OCI-LY7 (cell line): ENCODE data around the gene CLEC3B. TPM values are rescaled to one million over a fixed set of nuclear protein-coding genes. Genes with fewer than 3 reads are reported as not detected.

Experiments used
- BruUV-seq: library from RNA; stranded (reverse); fragments of 400-500 nt; replicated peaks from 2 replicates; lab custom pipeline; 2021; lab: Mats Ljungman, UMichigan
- CTCF ChIA-PET: fragments of 300-600 bp; sonication (Branson Sonifier 250); formaldehyde crosslinking; loops from one replicate; lab custom pipeline; 2022; ENCODE audit warnings: antibody characterized with exemption; ENCODE audit not compliant: unreplicated experiment; lab: Charles Lee
- POLR2A ChIA-PET: fragments of 300-600 bp; sonication (Branson Sonifier 250); formaldehyde crosslinking; loops from one replicate; lab custom pipeline; 2022; ENCODE audit warnings: antibody characterized with exemption; lab: Charles Lee
- DNase-seq: peaks from one replicate; pipeline ENCODE4 v3.0.0-alpha.2; 2015; ENCODE audit warnings: low spot score
- H2AFZ ChIP-seq: fragments of 200-600 bp; sonication (generic), shearing (Covaris generic); 2 replicates; pipeline ENCODE4 v1.6.1; 2014; ENCODE audit warnings: mild to moderate bottlenecking, antibody characterized with exemption, low read length, moderate library complexity
- H3K27ac ChIP-seq: fragments of 200-600 bp; sonication (generic); 2 replicates; pipeline ENCODE4 v1.5.1; 2014; ENCODE audit warnings: mixed run types, low read depth, mild to moderate bottlenecking, moderate library complexity, low read length, inconsistent platforms; ENCODE audit not compliant: poor library complexity, severe bottlenecking
- H3K36me3 ChIP-seq: fragments of 200-600 bp; sonication (generic); 2 replicates; pipeline ENCODE4 v1.6.1; 2014; ENCODE audit warnings: mild to moderate bottlenecking, antibody characterized with exemption, low read length, moderate library complexity, mixed read lengths; ENCODE audit not compliant: insufficient read depth
- H3K4me1 ChIP-seq: fragments of 200-600 bp; sonication (generic); 2 replicates; pipeline ENCODE4 v1.5.1; 2014; ENCODE audit warnings: mild to moderate bottlenecking, low read length; ENCODE audit not compliant: insufficient read depth, poor library complexity, severe bottlenecking
- H3K4me2 ChIP-seq: fragments of 200-600 bp; sonication (generic); 2 replicates; pipeline ENCODE4 v1.6.1; 2014; ENCODE audit warnings: mild to moderate bottlenecking, low read length
- H3K4me3 ChIP-seq: fragments of 200-600 bp; sonication (generic); 2 replicates; pipeline ENCODE4 v1.5.1; 2014; ENCODE audit warnings: mild to moderate bottlenecking, low read depth, low read length; ENCODE audit not compliant: poor library complexity, severe bottlenecking
- H3K79me2 ChIP-seq: fragments of 200-600 bp; sonication (generic); 2 replicates; pipeline ENCODE4 v1.6.1; 2016; ENCODE audit warnings: low read depth, mild to moderate bottlenecking, low read length, moderate library complexity, mixed read lengths; ENCODE audit not compliant: insufficient read depth
- H3K9me2 ChIP-seq: fragments of 200-600 bp; sonication (generic); 2 replicates; pipeline ENCODE4 v1.6.1; 2016; ENCODE audit warnings: mild to moderate bottlenecking, low read length, mixed read lengths; ENCODE audit not compliant: insufficient read depth
- H3K9me3 ChIP-seq: fragments of 200-600 bp; sonication (generic); 2 replicates; pipeline ENCODE4 v1.6.1; 2014; ENCODE audit warnings: mild to moderate bottlenecking, mixed run types, low read length, mixed read lengths
- H4K20me1 ChIP-seq: fragments of 200-600 bp; sonication (generic); 2 replicates; pipeline ENCODE4 v1.6.1; 2014; ENCODE audit warnings: mild to moderate bottlenecking, antibody characterized with exemption, low read length, moderate library complexity, mixed read lengths; ENCODE audit not compliant: insufficient read depth
- EZH2phosphoT487 ChIP-seq: fragments of 200-600 bp; sonication (generic); IDR thresholded peaks from 2 replicates; pipeline ENCODE4 v1.6.1; 2018; ENCODE audit warnings: low read depth, borderline replicate concordance, mild to moderate bottlenecking, mixed run types, antibody characterized with exemption, low read length, moderate library complexity, mixed read lengths
- intact Hi-C: fragments of 100-400 bp; cut with micrococcal nuclease; formaldehyde crosslinking; loops from one replicate; pipeline ENCODE4 v1.10.0; 2022; ENCODE audit not compliant: unreplicated experiment
- total RNA-seq, 2 experiments: library from RNA; depleted of rRNA in 1 of 2; stranded (reverse); fragments of >200 nt in 1 of 2; shearing (Covaris generic) in 1 of 2; gene quantifications; 2 replicates each; pipeline ENCODE4 v1.2.3, GENCODE V29; 2014 to 2022
- TF ChIP-seq, protein P1 (sequence below): fragments of 200-600 bp; sonication (generic); conservative IDR thresholded peaks from 2 replicates; pipeline ENCODE4 v1.5.1; 2014; ENCODE audit warnings: mild to moderate bottlenecking, antibody characterized with exemption, low read length, moderate library complexity, mixed read lengths

Gene CLEC3B
- total RNA-seq, 2 experiments from 2014 or later = 1.3 TPM; not detected in 1

DNA sequence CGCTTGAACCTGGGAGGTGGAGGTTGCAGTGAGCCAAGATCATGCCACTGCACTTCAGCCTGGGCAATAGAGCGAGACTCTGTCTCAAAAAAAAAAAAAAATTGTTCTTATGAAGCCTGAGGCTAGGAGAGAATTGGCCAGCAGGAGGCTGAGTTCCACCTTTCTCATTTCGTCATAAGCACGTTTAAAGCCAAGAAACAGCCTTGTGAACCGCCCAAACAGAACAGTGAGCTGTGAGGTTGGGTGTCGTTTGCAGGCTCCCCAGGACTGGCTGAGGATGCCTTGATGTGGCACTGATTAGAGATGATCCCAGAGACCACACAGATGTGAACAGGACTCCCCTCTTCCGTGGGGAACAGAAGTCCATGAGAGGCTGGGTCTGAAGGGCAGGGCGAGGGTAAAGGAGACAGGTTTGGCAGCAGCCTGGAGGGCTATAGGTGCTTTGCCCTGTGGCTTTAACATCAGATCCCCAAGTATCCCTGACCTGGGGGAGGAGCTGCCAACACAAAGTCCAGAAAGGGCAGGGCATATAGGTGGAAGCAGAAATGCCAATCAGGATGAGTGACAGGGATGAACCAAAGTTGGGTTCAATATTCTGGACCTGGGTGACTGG lies 52.9 kb downstream of the CLEC3B start:
- H3K27ac ChIP-seq = no peak overlapping the region
- BruUV-seq = no TSS peak
- H3K4me3 ChIP-seq = no peak overlapping the region
- POLR2A ChIA-PET = no interaction called here
- H4K20me1 ChIP-seq = no peaks in the 10 kb centered on the region
- no peak for DNase-seq
- no peak overlapping the region for H3K4me2 ChIP-seq
- H3K9me2 ChIP-seq = no peaks in the 10 kb centered on the region
- no peaks in the 10 kb centered on the region for H3K79me2 ChIP-seq
- H3K9me3 ChIP-seq = no peaks in the 10 kb centered on the region
- TF ChIP-seq EZH2phosphoT487 = no peak
- TF ChIP-seq, protein P1, sequence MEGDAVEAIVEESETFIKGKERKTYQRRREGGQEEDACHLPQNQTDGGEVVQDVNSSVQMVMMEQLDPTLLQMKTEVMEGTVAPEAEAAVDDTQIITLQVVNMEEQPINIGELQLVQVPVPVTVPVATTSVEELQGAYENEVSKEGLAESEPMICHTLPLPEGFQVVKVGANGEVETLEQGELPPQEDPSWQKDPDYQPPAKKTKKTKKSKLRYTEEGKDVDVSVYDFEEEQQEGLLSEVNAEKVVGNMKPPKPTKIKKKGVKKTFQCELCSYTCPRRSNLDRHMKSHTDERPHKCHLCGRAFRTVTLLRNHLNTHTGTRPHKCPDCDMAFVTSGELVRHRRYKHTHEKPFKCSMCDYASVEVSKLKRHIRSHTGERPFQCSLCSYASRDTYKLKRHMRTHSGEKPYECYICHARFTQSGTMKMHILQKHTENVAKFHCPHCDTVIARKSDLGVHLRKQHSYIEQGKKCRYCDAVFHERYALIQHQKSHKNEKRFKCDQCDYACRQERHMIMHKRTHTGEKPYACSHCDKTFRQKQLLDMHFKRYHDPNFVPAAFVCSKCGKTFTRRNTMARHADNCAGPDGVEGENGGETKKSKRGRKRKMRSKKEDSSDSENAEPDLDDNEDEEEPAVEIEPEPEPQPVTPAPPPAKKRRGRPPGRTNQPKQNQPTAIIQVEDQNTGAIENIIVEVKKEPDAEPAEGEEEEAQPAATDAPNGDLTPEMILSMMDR = no peak
- H3K36me3 ChIP-seq = no peaks in the 10 kb centered on the region
- intact Hi-C loops = no loop called here
- no peaks in the 10 kb centered on the region for H3K4me1 ChIP-seq
- CTCF ChIA-PET = no interaction called here
- H2AFZ ChIP-seq = no peak overlapping the region

- Histone ChIP-seq H3K9me2 (no peaks in the 10 kb centered on the region), H3K4me3 (no peak overlapping the region), H3K9me3 (no peaks in the 10 kb centered on the region), H3K36me3 (no peaks in the 10 kb centered on the region), H4K20me1 (no peaks in the 10 kb centered on the region), H3K27ac (no peak overlapping the region), H3K4me2 (no peak overlapping the region), H2AFZ (no peak overlapping the region), H3K4me1 (no peaks in the 10 kb centered on the region), H3K79me2 (no peaks in the 10 kb centered on the region)
- intact Hi-C loops = no loop called here
- DNase-seq = no peak
- ChIA-PET POLR2A (no interaction called here), CTCF (interaction anchor here (0.6 kb wide), 1 partner anchor 24 kb away, joined by 3 read pairs; no protein-coding TSS in a partner anchor)
- no TSS peak for BruUV-seq
- TF ChIP-seq, protein P1 = no peak
- TF ChIP-seq EZH2phosphoT487 = no peak
Observed at GRCh38 chr3:45079715-45080114, 53.6 kb downstream of the CLEC3B start.

- Histone ChIP-seq H3K27ac (no peak overlapping the region), H3K9me3 (no peaks in the 10 kb centered on the region), H3K9me2 (no peaks in the 10 kb centered on the region), H3K4me3 (no peak overlapping the region), H3K36me3 (no peaks in the 10 kb centered on the region), H2AFZ (no peak overlapping the region), H3K4me1 (no peaks in the 10 kb centered on the region), H4K20me1 (no peaks in the 10 kb centered on the region), H3K4me2 (no peak overlapping the region), H3K79me2 (no peaks in the 10 kb centered on the region)
- no TSS peak for BruUV-seq
- TF ChIP-seq, protein P1 = no peak
- no peak for TF ChIP-seq EZH2phosphoT487
- CTCF ChIA-PET = no interaction called here
- POLR2A ChIA-PET = no interaction called here
- intact Hi-C loops = no loop called here
- DNase-seq = no peak
Observed at GRCh38 chr3:45080824-45081223, 54.7 kb downstream of the CLEC3B start.
